Measurements from ENCODE around the gene FIZ1.

FIZ1 gene

DNA sequence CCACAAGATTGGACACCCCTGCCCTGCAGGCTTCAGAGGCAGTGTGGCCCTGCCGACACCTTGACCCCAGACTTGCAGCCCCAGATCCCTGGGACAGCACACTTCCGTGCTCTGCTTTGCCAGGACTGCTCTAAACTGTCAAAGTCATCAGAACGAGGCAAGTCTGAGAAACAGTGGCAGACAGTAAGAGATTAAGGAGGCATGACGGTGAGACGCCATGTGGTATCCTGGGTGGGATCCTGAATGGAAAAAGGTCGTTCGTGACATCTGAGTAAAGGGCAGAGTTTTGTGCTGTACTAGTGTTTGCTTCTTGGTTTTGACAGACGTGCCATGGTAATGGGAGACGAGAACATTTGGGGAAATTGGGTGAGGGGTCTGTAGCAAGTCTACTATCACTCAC, 32.5 kb downstream of the FIZ1 start:
- ATAC-seq: no peak

DNA sequence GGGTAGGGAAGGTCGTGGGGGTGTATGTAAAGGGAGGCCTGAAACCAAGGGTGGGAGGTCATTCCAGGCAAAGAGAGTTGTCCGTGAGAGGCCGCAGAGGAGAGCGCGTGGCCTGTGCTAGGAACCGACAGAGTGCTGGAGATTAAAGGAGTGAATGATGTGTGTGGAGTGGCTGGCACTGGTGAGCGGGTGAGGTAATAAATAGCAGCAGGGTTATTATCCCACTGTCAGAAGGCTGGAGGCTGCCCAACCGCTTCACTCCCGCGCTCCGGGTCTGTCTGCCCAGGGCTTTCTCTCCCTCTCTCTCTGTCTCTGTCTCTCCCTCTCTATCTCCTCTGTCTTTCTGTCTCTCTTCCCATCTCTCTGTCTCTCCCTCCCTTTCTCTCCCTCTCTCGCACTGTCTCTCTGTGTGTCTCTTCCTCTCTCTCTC, 36.0 kb downstream of the FIZ1 start:
- ATAC-seq: no peak

DNA sequence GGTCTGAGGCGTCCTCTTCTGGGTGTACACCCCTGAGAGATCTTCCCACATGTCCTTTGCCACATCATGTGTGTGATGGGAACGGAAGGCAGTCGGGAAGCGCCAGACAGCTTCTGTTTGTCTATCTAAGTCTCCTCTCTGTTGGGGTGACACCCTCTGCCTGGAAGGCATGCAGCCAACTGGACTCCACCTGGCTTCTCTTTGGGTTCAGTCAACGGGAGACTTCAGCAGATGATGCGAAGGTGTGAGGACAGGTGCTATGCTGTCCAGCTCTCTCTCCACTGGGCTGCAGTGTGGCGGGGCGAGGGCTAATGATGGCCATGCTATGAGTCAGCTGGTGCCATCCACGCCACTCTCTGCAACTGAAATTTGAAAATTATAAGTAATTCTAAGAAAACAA, 39.6 kb downstream of the FIZ1 start:
- ATAC-seq: no peak

DNA sequence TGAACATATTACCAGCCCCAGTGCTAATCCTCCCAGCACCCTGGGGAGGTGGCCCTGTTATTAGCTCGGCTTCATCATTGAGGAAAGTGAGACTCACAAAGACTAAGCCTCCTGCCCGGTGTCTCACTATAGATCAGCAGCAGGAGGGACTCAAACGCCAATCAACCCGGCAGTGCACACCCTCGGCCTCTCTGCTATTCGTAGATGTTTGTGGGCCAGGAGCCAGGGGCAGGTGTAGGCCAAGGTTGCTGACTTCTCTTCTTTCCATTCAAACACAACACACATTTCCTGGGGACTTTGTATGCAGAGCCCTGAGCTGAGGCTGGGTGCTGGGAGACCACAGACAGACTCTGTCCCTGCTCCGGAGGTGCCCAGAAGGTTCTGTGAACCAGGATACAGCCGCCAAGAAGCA, 44.6 kb downstream of the FIZ1 start:
- no peak for ATAC-seq

DNA sequence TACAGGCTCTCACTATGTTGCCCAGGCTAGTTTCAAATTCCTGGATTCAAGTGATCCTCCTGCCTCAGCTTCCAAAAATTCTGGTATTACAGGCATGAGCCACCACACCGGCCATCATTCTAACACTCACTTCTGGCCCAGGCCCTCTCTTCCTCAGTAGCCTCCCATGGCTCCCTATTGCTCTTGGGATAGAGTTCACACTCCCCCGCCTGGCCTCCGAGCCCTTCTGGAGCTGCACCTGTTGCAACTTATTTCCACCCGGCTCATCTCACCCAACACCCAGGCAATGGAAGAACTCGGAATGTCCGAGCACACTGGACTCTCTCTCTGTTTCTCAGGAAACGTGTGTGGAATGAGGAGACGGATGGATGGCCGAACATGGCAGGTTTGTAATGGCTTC, 45.0 kb downstream of the FIZ1 start:
- no peak for ATAC-seq

DNA sequence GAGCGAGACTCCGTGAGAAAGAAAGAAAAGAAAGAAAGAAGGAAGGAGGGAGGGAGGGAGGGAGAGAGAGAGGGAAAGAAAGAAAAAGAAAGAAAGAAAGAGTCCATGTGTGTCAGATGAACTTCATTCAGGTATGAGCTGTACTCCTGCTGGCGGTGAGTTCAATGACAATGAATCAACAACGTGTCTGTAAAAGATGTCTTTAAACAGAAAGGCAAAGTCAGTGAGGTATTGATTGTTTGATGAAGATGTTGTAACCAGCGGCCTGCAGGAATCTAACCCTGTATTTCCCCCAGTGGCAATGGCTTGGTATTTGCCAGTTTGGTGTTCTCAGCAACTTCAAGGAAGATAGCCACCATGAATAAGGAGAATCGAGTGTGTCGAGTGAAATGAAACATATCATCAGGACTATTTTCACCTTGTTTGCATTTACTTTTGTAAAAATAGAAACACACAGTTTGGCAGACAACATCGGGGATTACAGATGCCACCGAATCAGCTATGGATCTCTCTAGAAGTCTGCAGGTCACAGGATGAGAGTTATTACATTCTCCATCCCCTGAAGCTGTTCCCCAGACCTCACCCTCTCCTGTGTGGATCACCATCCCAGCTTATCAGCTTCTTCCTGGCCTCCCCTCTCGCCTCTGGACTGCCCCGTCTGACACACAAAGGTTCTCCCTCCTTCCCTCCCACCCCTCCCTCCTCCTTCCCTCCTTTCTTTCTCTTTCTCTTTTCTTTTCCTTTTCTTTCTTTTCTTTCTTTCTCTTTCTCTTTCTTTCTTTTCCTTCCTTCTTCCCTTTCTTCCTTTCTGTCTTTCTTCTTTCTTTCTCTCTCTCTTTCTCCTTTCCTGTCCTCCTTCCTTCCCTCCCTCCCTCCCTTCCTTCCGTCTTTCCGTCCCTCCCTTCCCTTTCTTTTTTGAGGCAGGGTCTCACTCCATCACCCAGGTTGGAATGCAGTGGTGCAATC, 45.8 kb downstream of the FIZ1 start:
- no peak for ATAC-seq

DNA sequence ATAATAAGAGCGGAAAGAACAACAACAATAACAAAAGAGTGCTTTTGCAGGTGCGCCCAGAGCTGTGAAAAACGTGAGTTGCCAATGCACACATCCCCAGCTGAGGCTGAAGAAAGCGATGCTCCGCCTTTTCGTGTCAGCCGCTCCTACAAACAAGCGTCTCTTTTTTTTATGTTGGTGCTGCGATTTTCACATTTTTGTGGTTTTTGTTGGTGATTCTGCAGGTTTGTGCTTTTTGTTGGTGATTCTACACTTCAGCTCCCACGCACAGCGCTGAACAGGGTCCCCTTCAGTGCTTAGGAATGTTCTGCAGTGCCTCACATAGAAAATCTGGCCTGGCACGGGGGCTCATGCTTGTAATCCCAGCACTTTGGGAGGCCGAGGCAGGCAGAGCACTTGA, 46.7 kb downstream of the FIZ1 start:
- ATAC-seq: no peak

DNA sequence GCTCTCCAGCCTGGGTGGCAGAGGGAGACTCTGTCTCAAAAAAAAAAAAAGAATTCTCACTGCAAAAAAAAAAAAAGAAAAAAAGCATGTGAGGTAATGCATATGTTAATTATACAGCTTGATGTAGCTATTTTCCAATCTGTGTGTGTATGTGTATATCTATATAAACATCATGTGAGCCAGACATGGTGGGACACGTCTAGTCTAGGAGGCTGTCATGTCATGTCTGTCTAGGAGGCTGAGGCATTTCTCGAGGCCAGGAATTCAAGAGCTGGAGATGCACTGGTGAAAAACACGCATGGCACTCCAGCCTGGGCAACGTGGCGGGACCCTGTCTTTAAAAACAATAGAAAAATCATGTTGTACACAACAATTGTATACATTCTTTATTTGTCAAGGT, 47.1 kb downstream of the FIZ1 start:
- ATAC-seq: no peak

DNA sequence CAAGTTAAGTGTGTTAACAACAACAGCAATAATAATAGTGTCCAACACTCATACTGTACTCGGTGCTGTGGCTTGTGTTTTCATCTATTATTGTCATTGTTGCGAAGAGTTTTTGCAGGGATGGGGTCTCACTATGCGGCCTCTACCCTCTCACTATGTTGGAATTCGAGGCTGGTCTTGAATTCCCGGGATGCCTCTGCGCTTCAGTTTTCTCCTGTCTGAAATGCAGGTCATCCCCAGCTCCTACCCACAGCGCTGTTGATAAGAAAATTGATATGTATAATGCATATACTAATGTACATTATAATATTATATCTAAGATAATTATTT, 49.0 kb downstream of the FIZ1 start:
- ATAC-seq: no peak

DNA sequence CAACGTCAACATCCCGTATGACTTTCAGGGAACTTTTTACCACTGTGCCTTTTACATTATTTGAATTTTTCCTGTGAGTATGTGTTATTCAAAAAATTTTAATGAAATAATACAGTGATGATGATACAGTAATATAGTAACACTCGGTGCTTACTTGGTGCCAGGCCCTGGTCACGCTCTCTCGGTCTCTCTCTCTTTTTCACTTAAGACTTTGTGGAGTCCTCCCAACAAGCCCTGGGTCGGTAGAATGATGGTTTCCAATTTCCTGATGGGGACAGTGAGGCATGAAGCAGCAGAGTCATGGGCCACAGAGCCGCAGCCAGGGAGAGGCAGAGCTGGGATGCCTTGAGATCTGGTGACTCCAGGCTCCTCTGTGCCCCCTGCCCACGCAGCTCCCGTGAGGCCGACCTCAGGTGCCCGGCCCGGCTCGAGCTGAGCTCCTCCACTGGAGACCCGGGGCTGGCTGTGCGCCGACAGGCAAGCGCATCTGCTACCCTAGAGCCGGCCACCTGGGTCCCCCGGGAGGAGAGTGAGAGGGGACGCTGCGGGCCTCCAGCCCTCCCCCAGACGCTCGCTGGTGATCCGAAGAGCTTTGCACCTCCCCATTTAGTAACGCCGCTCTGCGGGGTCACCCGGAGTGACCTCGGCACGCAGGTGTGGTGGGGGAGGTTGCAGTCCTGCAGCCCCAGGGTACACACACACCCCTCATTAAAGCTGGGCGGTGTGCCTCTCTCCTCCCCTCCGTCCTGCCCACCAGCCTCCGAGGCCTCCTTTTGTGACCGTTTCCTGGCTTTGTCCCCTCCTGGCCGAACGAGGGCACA, 49.6 kb downstream of the FIZ1 start:
- ATAC-seq: no peak

DNA sequence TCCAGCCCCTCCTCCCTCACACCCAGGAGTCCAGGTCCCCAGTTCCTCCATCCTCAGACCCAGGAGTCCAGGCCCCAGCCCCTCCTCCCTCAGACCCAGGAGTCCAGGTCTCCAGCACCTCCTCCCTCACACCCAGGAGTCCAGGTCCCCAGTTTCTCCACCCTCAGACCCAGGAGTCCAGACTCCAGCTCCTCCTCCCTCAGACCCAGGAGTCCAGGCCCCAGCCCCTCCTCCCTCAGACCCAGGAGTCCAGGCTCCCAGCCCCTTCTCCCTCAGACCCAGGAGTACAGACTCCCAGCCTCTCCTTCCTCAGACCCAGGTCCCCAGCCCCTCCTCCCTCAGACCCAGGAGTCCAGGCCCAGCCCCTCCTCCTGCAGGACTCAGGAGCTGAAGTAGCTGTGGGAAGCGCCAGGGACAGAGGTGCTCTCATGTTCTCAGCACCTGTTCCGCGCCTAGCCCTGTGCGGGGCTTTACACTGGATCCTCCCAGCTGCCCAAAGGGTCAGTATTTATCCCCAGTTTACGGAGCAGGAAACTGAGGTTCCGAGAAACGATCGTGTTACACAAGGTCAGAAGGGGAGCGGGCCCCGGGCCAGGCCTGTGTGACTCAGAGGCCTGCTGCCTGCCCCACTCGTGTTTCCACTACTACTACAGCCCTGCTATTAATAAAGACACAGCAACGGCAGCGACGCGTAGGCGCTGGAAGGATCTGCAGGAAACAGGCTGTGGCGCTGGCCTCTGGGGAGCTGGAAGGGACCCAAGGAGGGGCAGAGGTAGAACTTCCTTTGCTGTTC, 52.3 kb downstream of the FIZ1 start:
- ATAC-seq: no peak

DNA sequence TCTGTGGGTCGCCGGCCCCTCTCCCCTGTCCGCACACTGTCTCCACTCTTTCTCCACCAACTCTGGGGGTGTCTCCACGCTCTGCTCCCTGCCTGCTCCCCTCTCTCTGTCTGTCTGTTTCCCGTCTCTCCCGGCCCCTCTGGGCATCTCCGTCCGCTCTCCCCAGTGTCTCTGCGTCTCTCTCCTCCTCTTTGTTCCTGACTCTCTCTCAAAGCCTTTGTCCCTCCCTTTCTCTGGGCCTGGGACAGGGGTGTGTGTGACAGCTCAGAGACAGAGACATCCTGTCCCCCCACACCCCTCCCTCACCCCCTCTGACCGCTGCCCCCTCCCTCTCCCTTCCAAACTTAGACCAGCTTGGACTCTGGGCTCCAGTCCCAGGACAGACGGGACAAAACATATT, 53.3 kb downstream of the FIZ1 start:
- no peak for ATAC-seq

DNA sequence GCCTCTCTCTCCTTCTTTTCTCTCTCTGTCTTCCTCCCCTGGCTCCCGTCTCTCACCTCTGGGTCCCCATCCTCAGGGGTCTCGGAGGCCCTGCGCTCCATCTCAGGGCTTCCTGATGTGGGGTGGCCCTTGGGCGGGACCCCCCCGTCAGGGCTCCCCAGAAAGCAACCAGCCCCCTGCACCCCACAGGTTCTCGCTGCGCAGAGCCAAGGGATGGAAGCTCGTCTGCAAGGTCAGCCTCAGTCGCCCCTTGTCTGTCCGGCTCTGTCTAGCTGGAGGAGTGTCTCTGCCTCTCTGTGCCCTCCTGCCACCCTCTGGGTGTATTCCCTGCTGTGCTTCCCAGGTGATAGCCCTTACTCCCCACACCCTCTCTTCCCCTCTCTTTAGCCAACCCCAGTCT, 53.9 kb downstream of the FIZ1 start, which contains the start of gene SBK3:
Gene SBK3 (minus strand): TSS at position 101 of the 400 bp plus-strand sequence. CDS start 0 bp downstream, at position 101.
- no peak for ATAC-seq

DNA sequence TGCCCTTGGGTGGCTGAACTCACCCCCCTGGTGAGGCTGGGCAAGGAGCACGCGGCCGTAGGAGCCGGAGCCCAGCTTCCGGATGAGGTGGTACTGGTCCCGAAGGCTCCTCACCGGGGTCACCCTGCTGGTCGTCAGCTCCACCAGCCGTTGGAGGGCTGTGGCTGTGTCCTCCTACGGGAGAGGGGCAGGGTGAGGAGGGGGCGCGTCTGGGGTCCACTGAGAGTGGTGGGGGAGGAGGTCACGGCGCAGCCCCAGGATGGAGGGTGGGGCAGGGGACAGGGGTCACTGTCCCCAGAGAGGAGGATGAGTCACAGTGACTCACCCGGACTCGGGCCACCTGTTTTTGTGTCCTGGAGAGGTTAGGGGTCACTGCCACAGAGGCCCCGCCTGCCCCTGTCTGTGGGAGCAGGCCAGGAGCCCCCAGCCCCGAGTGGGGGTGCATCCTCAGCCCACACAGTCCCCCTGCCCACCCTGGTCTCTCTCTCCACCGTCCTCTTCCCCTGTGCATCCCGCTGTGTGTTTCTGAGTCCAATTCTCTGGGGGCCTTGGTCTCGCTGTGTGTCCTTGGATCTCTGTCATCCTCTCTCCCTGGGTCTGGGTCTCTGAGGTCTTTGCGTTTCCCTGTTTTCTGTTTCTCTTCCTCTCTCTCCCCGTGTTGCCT, 54.4 kb downstream of the FIZ1 start:
- no peak for ATAC-seq

DNA sequence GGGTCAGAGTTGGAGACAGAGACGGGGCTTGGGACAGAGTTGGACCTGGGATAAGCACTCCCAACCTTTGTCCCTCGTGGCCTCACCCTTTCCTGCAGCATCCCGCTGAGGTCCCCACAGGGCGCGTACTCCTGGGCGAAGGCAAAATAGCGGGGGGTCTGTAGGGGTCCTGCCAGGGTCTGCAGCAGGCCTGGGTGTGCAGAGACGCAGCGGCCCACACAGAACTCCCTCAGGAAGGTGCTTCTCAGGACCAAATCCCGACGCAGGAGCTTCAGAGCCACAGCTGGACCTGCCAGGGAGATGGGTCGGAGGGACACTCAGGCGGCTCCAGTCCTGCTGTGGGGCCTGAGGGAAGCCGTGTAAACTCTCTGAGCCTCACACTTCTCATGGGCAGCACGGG, 55.3 kb downstream of the FIZ1 start:
- ATAC-seq: no peak

DNA sequence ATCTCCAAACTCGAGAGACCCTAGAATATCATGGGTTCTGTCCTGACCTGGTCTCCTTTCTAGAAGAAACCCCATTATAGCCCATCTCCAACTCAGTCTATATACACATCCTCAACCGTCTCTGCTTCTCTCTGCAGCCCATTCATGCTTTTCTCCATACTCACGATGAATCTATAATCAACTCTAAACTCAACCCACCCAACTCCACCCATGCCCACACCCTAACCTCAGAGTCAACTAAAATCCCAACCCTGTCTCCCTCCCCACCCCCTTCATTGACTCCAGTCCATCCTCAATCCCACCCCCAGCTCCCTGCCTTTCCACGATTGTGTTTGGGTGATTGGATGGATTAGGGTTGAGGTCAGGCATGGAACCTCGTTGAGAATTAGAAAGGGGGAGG, 55.8 kb downstream of the FIZ1 start:
- ATAC-seq: no peak

DNA sequence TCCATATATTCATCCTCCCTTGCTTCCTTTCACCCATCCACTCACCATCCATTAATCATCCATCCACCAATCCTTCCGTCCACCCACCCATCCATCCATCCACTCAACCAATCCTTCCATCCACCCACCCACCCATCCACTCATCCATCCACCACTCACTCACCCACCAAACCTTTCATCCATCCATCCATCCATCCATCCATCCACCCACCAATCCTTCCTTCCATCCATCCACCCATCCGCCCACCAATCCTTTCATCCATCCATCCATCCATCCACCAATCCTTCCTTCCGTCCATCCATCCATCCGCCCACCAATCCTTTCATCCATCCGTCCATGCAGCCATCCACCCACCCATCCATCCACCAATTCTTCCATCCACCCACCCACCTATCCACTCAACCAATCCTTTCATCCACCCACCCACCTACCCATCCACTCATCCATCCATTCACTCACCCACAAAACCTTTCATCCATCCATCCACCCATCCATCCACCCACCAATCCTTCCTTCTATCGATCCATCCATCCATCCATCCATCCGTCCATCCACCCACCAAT, 56.9 kb downstream of the FIZ1 start:
- no peak for ATAC-seq

All from activated CD4-positive, CD25-positive, alpha-beta regulatory T cell treated with anti-CD3 and anti-CD28 coated beads, Interleukin-2, amount 50 U/mL, for 24 hours (primary cell).